Smooth muscle cell of the pulmonary artery (primary cell): ENCODE measurements around the gene TDRD3. TPM values are rescaled to one million over a fixed set of nuclear protein-coding genes. Genes with fewer than 3 reads are reported as not detected.

ENCODE experiments used
- total RNA-seq: library from RNA; depleted of rRNA; stranded (reverse); fragments of >200 nt; gene quantifications from 2 replicates; pipeline ENCODE4 v1.2.3, GENCODE V29; 2014

The TDRD3 gene
- 14.3 and 17.3 TPM in 2 replicates for total RNA-seq

GRCh38 chr13:60396783-60397703 lies at the start of gene TDRD3:
TSS of gene TDRD3 (plus strand) at chr13:60397220. CDS start at chr13:60397365, 145 bp downstream.

Other genes starting within 250 kb of the TDRD3 start
- 4.7 and 9.9 TPM in 2 replicates for gene DIAPH3, start 233.3 kb upstream of the TDRD3 start, total RNA-seq